Measurements from ENCODE around the gene PRKN. TPM values are rescaled to one million over a fixed set of nuclear protein-coding genes. Genes with fewer than 3 reads are reported as not detected.
A peak's percentile ranks its signal among the peaks of the same experiment; 100 is the strongest.

PRKN gene
- total RNA-seq, 1 donor from 2014 or later: 1.3 TPM

- Histone ChIP-seq H3K27ac (ENCODE audit: low read depth, low read length) (no peak overlapping the region), H3K4me3 (ENCODE audit: insufficient read depth, low read depth, low read length) (no peak overlapping the region), H3K79me2 (ENCODE audit: insufficient read depth, low read length) (no peaks in the 10 kb centered on the region), H3K9ac (ENCODE audit: low read length) (no peak overlapping the region), H3K27me3 (ENCODE audit: insufficient read depth, low read length) (no peaks in the 10 kb centered on the region), H3K4me1 (ENCODE audit: insufficient read depth, low read length) (no peaks in the 10 kb centered on the region), H3K9me3 (ENCODE audit: insufficient read depth, low read depth, low read length) (no peaks in the 10 kb centered on the region), H3K36me3 (ENCODE audit: insufficient read depth, low read length) (no peaks in the 10 kb centered on the region), H2AFZ (ENCODE audit: low read depth, low read length) (no peak overlapping the region), H3K4me2 (ENCODE audit: low read length) (no peak overlapping the region), H4K20me1 (ENCODE audit: insufficient read depth, low read length) (no peaks in the 10 kb centered on the region)
- TF ChIP-seq EZH2 (IDR thresholded peaks at IDR 0.05; ENCODE audit: insufficient read depth, low read length) (no peak), CTCF (IDR thresholded peaks at IDR 0.05; ENCODE audit: insufficient read depth, low read depth, low read length) (no peak)
- Mint-ChIP-seq H3K27ac (ENCODE audit: unreplicated experiment) (no peak overlapping the region), H3K36me3 (ENCODE audit: low read depth, unreplicated experiment) (no peaks in the 10 kb centered on the region), H3K9me3 (ENCODE audit: unreplicated experiment) (peaks cover 2% of the 10 kb centered on the region), H3K27me3 (ENCODE audit: low read depth, unreplicated experiment) (no peaks in the 10 kb centered on the region), H3K4me3 (ENCODE audit: unreplicated experiment) (no peak overlapping the region), H3K4me1 (ENCODE audit: low read depth, unreplicated experiment) (peaks cover 9% of the 10 kb centered on the region)
- no peak for DNase-seq (ENCODE audit: low read depth)
- no peak for FAIRE-seq
Measured at GRCh38 chr6:161463071-161463470, 1264.5 kb downstream of the PRKN start.

- no peak for TF ChIP-seq EZH2 (IDR thresholded peaks at IDR 0.05; ENCODE audit: insufficient read depth, low read length)
- TF ChIP-seq CTCF (IDR thresholded peaks at IDR 0.05; ENCODE audit: insufficient read depth, low read depth, low read length): no peak
- no peak for FAIRE-seq
- H3K9ac ChIP-seq (ENCODE audit: low read length): no peak overlapping the region
Measured at GRCh38 chr6:161462148-161462547, 1265.4 kb downstream of the PRKN start.

GRCh38 chr6:161459008-161459615, 1268.5 kb downstream of the PRKN start:
- no peaks in the 10 kb centered on the region for H4K20me1 ChIP-seq (ENCODE audit: insufficient read depth, low read length)
- no peak overlapping the region for H3K9ac ChIP-seq (ENCODE audit: low read length)
- H3K4me2 ChIP-seq (ENCODE audit: low read length): no peak overlapping the region
- H3K36me3 ChIP-seq (ENCODE audit: insufficient read depth, low read length): no peaks in the 10 kb centered on the region
- peak overlapping the region; percentile 47 for H3K27ac Mint-ChIP-seq (ENCODE audit: unreplicated experiment)
- H3K36me3 Mint-ChIP-seq (ENCODE audit: low read depth, unreplicated experiment): no peaks in the 10 kb centered on the region
- no peaks in the 10 kb centered on the region for H3K27me3 Mint-ChIP-seq (ENCODE audit: low read depth, unreplicated experiment)
- no peak overlapping the region for H3K4me3 Mint-ChIP-seq (ENCODE audit: unreplicated experiment)
- no peak overlapping the region for H3K4me3 ChIP-seq (ENCODE audit: insufficient read depth, low read depth, low read length)
- H3K27me3 ChIP-seq (ENCODE audit: insufficient read depth, low read length): no peaks in the 10 kb centered on the region
- no peaks in the 10 kb centered on the region for H3K4me1 ChIP-seq (ENCODE audit: insufficient read depth, low read length)
- no peak overlapping the region for H3K27ac ChIP-seq (ENCODE audit: low read depth, low read length)
- DNase-seq (ENCODE audit: low read depth): no peak
- no peak for FAIRE-seq
- H3K9me3 Mint-ChIP-seq (ENCODE audit: unreplicated experiment): peaks cover 2% of the 10 kb centered on the region
- peaks cover 9% of the 10 kb centered on the region for H3K4me1 Mint-ChIP-seq (ENCODE audit: low read depth, unreplicated experiment)
- no peak overlapping the region for H2AFZ ChIP-seq (ENCODE audit: low read depth, low read length)
- no peaks in the 10 kb centered on the region for H3K79me2 ChIP-seq (ENCODE audit: insufficient read depth, low read length)
- TF ChIP-seq EZH2 (IDR thresholded peaks at IDR 0.05; ENCODE audit: insufficient read depth, low read length) (no peak), CTCF (IDR thresholded peaks at IDR 0.05; ENCODE audit: insufficient read depth, low read depth, low read length) (no peak)
- no peaks in the 10 kb centered on the region for H3K9me3 ChIP-seq (ENCODE audit: insufficient read depth, low read depth, low read length)

More at GRCh38 chr6:161462148-161462547, 1265.4 kb downstream of the PRKN start:
- Mint-ChIP-seq H3K4me1 (ENCODE audit: low read depth, unreplicated experiment) (peaks cover 9% of the 10 kb centered on the region), H3K27me3 (ENCODE audit: low read depth, unreplicated experiment) (no peaks in the 10 kb centered on the region), H3K27ac (ENCODE audit: unreplicated experiment) (no peak overlapping the region), H3K4me3 (ENCODE audit: unreplicated experiment) (no peak overlapping the region), H3K36me3 (ENCODE audit: low read depth, unreplicated experiment) (no peaks in the 10 kb centered on the region), H3K9me3 (ENCODE audit: unreplicated experiment) (peaks cover 2% of the 10 kb centered on the region)
- Histone ChIP-seq H3K4me3 (ENCODE audit: insufficient read depth, low read depth, low read length) (no peak overlapping the region), H3K27me3 (ENCODE audit: insufficient read depth, low read length) (no peaks in the 10 kb centered on the region), H3K79me2 (ENCODE audit: insufficient read depth, low read length) (no peaks in the 10 kb centered on the region), H3K27ac (ENCODE audit: low read depth, low read length) (no peak overlapping the region), H3K4me2 (ENCODE audit: low read length) (no peak overlapping the region), H4K20me1 (ENCODE audit: insufficient read depth, low read length) (no peaks in the 10 kb centered on the region), H3K9me3 (ENCODE audit: insufficient read depth, low read depth, low read length) (no peaks in the 10 kb centered on the region), H3K36me3 (ENCODE audit: insufficient read depth, low read length) (no peaks in the 10 kb centered on the region), H3K4me1 (ENCODE audit: insufficient read depth, low read length) (no peaks in the 10 kb centered on the region), H2AFZ (ENCODE audit: low read depth, low read length) (no peak overlapping the region)
- peak; percentile 64 for DNase-seq (ENCODE audit: low read depth)
